LoVo (cell line): ENCODE data around the gene FAM120B.

Experiments used
- DNase-seq: peaks from one replicate; pipeline ENCODE4 v3.0.0-alpha.2; 2016; ENCODE audit warnings: low spot score

Gene FAM120B

DNA sequence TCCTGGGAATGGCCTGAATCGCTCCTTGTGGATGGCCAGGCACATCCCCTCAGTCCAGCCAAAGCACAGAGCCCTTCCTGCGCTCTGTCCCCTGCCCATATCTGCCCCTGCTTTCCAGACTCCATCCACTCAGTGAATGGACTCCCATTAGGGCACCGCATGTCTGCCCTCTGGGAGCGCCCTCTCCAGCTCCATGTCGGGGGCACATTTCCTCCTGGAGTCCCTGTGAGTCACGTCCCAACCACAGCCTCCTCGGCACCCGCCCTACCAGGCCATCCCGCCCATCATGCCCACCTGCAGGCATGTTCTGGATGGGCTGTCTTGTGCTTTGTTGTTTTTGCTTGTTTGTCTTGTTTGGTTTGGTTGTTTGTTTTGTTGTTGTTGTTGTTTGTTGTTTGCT lies 149.8 kb downstream of the FAM120B start:
- DNase-seq = no peak
